HG03442 (cell line): Measurements from ENCODE around the gene POLN.
"Not testable (repeated sequence)": the region's sequence is repeated elsewhere in the genome, so short reads cannot be mapped to it uniquely, and the experiment has no call there.

ENCODE experiments used
- ATAC-seq: cut with Tn5 transposase; IDR thresholded peaks from one replicate; pipeline ENCODE4 v1.9.1; 2021; ENCODE audit warnings: mild to moderate bottlenecking, moderate library complexity; ENCODE audit not compliant: unreplicated experiment

Gene POLN

DNA sequence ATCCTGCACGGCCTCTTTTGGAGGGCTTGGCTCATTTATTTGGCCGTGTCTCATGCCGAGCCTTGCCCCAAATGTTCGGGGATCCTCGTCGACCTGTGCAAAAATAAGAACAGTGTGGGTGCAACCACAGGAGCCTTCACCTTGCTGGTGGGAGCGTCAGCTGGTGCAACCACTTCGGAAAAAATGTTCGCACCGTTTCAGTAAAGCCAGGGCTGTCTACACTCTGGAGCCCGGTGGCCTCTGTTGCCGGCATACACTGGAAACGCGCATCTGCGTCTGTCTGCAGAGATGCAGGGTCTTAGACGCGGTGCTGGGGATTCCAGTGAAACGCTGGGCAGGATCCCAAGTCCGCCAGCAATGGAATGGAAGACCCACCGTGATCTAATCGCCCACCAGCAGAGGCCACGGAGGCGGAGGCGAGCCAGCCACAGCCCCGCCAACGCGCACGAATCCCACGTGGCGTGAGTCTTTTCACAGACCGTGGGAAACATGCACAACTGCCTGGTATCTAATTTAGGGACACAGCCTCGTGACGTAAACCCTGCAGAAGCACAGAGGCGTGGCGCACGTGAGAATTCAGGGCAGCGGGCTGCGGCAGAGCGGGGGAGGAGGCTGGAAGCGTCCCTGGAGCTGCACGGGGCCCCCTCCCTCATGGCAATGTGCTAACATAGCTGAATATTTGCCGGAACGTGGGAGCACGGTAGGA, 33.8 kb upstream of the POLN start:
- no peak for ATAC-seq

DNA sequence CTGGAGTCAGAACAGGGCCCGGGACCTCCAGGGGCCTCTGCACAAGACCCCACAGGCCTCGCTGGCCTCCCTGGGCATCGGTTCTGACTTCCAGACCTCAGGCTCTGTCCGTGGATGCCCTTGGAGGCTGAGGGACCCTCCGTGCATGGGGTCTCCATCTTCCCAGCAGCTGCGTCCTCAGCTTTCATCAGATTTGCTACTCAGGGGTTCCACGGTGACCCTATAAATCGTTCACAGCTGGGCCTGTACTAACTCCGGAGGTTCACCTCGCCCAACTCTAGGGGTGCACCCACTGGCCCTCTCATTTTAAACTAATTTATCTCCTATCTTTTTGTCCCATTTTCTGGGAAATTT, 33.1 kb upstream of the POLN start:
- ATAC-seq, result not testable (repeated sequence)

DNA sequence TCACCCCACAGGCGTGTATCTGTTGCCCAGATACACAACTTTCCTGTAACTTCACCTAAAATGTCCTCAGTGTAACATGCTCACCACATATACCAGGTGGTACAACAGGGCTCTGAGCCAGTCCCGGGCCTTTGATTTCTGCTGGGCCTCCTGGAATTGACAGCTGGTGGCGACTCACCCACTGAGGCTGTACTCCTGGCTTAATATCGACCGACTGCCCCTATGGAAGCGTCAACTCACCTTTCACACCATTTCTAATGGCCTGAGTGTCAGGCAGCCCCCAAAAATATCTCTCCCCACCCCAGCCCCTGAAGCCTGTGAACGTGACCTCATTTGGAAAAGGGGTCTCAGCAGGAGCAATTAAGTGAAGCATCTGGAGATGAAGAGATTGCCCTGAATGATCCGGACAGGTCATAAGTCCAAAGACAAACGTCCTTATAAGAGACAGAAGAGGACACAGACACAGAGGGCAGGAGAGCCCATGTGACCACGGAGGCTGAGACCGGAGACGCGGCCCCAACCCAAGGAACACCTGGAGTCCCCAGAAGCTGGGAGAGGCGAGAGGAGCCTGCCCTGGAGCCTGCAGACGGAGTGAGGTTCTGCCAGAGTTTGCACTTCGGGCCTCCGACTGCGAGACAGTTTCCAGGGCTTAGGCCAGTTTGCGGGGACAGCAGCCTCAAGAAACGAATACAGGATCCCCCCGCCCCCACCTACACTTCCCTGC, 32.6 kb upstream of the POLN start:
- ATAC-seq, result no peak

DNA sequence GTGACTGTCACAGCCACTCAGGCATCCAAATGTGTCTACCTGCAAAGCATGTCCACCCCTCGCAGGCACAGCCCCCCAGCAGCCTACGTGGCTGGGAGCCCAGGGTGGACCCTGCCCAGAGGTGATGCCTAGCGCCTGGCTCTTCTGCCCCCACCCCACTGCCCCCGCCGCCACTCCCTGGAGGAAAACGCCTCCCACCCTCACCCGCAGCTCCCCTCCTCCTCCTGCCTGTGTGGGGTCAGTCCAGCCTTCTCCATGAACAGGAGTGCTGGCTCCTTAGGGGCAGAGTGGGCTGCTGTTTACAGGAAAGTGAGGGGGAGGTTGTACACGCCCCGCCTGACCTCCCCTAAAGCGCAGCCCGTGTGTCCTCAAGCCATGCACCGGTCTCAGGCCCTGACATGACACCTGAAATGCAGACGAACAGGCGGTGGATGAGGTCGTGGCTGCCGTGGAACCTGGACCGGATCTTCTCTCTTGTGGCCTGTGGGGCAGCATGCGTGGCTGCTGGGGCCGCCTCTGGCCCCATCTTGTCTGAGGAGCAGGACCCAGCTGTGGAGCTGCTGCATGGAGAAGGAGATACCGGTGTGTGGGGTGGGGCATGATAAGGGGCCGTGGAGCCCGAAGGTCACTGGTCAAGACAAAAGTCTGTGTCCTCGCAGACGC, 31.9 kb upstream of the POLN start:
- no peak for ATAC-seq

DNA sequence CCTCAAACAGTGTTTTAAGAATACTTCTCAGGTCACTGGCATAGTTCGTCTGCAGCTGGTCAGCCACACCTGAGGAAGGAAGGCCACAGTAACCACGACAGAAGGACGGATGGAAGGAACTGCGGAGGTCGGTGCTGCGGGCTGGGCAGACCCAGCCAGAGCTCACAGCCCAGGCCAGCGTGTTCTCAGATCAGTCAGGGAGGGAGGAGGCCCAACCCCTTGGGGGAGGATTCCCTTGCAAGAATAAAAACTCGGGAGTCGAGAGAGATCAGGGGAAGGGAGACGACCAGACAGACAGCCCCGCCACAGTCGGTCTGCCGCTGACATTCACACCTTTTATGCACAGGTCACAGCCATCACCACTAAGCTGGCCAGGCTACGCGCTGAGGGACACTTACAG, 31.3 kb upstream of the POLN start:
- no peak for ATAC-seq

DNA sequence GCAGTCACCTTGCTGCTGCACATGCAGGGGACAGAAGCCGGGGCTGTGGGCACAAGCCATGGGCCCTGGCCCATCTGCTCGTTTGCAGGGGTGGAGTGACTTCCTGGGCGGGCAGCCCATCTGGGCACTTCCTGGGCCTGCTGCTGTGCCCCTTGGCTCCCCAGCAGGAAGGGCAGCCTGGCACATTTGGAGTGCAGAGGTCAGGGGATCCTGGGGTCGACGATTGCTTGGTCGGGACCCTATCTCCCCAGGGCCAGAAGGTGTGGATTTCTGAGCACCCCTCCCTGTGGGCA, 30.9 kb upstream of the POLN start:
- ATAC-seq, result no peak

DNA sequence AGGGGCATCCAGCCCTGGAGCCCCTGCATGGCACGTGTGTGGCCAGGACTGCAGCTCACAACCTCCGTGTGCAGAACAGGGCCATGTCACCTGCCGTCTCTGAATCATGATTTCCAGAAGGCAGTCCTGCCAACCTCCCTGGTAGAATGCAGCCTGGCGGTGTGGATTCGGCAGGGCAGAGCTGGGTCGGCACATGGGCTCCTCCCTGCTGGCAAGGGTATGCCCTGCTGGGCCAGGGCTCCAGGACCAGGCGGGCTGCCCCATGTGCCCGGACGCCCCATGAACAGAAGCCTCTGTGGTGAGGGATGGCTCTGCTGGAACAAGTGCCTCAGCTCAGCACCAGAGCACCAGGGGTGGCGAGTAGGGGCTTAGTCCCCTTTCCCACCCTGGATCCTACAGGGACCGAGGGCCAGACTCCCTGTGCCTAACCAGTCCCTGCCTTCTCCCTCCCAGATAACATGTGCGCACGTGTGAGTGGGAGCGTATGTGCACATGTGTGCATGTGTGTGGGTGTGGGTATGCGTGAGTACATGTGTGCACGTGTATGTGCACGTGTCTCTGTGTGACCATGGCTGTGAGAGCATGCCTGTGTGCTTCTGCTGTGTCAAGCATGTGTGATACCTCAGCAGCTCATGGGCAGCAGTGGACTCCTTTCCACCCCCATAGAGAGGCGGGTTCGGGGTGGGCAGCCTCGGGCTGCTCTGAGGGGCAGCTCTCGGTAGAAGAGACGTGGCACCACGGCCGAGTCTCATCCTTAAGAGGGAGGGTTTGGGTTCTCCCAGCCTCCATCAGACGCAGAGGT, 30.3 kb upstream of the POLN start:
- no peak for ATAC-seq

DNA sequence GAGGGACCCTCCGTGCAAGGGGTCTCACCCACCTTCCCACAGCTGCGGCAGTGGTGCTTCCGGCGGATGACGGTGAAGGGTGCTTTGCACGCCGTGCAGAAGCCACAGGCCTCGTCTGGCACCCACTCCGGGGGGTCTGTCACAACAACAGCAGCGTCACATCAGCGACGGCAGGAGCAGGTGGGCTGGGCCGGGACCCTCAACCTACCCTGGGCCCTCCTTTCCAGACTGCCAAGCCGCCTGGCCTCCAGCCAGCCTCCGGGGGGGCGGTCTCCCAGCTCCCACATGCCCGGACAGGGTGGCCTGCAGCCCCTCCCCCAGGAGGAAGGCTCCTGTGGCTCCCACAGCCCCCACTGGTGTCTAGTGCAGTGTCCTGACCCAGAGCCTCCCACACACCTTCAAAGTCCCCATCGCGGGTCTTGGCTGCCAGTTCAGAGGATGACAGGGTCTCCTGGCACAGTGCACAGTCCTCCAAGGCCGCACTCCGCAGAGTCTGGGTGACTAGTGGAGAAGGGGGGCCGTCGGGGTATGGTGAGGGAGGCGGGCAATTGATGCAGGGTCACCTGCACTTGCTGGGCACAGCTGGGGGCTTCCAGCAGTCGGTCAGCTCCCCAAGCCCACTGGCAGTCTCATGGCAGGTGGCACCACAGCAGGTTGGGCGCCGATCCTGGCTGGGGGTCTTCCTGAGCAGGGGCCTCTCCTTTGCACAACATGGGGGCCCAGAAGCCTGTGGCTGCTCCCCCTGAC, 29.5 kb upstream of the POLN start:
- no peak for ATAC-seq

DNA sequence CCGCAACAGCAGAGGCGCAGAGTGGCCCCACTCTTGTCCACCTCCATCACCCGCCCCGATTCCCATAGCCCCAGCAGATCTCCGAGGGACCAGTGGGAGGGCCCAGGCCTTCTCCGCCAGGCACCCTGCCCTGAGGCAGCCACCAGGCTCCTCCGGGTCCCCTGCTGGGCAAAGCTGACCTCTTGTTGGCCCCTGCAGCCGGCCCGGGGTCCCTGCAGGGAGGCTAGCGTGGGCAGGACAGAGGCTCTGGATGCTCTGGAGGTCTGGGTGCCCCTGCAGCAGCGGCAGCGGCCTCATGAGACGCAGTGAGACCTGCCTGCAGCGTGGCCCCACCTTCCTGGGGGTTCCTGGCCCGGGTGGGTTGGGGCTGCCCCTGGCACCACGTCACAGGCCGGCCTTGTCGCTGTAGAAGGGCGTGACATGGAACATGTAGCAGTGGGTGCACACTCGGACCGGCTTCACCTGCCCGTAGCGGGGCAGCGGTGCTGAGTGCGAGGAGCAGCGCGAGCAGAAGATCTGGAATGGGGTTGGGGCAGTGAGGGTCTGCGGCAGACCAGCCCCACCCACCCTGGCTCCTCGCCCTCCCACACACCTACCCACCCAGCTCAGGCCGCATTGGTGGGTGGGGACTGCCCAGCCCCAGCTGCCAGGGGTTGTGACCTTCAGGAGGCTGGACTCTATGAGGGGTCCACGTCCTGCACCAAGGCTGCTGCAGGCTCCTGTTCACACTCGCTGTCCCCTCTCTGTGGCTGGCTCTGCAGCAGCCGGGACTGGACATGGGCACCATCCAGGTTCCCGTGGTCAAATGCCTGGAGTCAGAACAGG, 28.6 kb upstream of the POLN start:
- no peak for ATAC-seq

DNA sequence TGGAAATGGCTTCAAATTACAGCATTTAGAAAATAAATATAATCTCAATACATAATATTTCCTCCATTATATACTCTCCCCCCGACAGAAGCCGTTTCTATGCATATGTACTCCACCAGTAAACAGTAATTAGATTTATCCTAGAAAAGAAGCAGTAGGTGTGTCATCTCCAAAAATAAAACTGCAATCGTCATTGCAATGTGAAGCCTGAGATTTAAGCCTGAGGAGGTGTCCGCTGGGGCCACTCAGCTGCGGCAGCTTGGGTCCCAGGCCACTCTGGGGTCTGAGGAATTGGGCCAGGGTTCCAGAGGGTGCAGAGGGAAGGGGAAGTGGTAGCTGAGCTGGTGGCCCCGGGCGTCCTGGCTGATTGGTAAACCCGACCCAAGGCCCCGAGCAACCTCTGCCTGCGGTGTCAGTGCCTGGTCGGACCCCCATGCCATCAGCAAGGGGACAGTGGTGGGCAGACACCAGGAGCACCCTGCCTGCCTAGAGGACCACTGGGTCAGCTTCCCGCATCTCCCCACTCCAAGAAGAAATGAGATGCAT, 27.8 kb upstream of the POLN start:
- no peak for ATAC-seq

DNA sequence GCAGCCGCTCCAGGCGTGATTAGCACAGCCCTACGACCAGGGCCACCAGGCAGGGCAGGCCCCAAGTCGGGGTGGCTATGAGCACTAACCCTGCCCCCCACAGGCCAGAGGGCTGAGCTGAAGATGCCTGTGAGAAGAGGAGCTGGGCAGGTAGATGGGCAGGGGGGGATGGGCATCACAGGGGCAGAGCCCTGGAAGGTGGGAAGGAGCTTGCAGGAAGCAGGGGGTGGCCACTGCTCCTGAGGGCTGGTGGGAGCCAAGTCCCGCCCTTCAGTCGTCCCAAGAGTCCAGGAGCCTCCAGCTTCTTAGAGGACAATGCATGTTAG, 27.2 kb upstream of the POLN start:
- ATAC-seq, result no peak

DNA sequence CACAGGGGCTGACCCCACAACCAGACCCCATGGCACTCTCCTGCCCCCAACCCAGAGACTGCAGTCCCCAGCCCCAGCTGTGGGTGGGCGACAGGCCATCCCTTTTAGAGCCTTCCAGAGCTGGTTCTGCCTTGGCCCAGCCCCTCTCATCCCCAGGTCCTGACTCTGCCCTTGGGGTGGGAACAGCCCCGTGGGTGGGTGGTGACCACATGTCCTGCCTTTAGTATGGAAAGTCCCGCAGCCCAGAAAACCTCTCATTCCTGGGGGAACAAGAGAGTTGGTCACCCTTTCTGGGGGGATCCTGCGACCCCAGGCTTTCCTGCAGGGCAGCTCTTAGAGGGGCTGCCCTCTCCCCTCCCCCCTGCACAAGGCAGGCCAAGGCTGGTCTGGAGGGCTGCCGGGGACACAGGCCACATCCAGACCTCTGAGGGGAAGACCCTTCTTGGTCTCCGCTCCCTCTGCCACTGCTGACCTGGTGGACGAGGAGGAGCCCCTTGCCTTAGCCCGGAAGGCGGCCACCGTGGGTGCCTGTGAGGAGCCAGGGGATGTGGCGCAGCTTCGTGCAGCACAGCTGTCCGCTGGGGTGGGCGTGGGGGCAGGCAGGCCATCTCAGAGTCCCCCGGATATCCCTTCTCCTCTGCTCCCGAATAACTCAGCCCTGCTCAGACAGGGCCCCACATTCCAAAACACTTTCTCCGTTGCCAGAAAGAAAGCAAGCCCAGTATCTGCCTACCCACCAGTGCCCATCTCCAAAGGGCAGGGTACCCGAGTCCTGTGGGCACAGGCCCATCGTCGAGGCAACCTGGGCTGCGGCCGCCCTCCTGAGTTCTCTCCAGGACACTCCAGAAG, 26.7 kb upstream of the POLN start:
- no peak for ATAC-seq

DNA sequence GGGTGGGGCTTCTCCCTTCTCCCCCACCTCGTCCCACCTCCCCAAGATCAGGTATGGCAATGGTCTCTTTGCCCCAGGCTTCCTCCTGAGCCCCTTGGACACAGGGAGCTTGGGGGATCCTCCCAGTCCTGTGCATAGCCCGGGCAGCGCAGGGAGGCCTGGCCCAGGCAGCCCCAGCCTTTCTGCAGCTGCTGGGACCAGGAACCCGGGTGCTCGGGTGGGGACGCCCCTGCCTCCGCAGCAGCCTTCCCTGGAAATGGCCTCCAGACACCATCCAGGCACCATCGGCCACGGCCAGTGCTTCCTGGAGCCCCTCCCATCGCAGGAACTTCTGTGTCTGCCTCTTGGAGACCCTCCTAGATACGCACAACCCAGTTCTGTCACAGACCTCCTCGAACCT, 25.9 kb upstream of the POLN start:
- no peak for ATAC-seq

DNA sequence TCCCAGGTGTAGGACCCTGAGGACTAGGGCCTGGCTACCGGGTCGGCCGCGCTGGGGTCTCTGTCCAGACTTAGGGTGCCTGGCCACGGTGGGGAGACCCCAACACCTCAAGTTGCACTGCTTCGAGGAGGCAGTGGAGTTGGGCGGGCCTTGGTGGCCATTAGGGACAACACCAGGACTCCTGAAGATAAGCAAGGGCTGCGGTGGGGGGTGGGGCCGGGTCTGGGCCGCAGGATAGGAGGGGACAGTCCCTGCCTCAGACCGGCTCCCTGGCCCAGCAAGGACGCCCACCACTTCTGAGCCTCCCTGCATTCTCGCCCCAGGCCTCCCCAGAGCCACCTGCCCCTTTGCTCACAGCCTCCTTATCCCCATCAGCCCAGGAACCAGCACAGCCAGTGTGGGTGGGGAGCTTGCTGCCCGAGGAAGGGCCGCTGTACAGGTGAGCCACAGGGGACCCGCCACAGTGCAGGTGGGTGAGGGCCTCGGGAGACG, 25.4 kb upstream of the POLN start:
- no peak for ATAC-seq

DNA sequence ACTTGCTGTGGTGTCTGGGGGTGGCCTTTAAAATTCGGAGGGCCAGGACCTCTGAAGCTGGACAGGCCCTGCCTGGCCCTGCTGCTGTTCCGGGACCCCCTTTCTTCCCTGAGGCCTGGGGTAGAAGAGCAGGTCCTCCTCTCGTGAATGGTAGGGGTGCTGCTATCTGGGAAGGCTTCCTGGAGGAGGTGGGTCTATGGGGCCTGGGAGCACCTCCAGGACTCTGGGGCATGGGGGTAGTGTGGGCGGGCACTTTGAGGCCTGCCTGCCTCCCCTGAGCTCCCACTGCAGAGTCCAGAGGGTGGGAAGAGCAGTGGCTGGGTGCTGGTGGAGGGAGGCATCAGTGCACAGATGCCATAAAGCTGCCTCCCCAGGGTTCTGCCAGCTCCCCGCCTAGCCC, 24.9 kb upstream of the POLN start:
- no peak for ATAC-seq

DNA sequence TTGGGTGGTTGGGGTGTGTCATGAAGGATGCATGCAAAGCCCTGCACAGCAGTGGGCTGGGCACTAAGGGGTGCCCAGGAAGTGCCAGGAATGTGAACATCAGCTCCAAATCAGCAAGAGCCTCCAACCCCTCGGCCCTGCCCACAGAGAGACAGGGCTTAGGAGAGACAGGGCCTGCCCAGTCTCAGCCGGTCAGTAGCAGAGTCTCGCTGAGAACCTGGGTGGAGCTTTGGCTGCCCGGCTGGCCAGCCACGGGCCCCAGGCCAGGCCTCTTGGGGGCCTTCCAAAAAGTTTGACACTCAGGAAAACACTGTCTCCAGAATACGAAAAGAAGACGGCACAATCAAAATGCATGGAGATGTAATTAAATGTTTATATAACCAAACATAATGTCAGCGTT, 24.3 kb upstream of the POLN start:
- no peak for ATAC-seq

DNA sequence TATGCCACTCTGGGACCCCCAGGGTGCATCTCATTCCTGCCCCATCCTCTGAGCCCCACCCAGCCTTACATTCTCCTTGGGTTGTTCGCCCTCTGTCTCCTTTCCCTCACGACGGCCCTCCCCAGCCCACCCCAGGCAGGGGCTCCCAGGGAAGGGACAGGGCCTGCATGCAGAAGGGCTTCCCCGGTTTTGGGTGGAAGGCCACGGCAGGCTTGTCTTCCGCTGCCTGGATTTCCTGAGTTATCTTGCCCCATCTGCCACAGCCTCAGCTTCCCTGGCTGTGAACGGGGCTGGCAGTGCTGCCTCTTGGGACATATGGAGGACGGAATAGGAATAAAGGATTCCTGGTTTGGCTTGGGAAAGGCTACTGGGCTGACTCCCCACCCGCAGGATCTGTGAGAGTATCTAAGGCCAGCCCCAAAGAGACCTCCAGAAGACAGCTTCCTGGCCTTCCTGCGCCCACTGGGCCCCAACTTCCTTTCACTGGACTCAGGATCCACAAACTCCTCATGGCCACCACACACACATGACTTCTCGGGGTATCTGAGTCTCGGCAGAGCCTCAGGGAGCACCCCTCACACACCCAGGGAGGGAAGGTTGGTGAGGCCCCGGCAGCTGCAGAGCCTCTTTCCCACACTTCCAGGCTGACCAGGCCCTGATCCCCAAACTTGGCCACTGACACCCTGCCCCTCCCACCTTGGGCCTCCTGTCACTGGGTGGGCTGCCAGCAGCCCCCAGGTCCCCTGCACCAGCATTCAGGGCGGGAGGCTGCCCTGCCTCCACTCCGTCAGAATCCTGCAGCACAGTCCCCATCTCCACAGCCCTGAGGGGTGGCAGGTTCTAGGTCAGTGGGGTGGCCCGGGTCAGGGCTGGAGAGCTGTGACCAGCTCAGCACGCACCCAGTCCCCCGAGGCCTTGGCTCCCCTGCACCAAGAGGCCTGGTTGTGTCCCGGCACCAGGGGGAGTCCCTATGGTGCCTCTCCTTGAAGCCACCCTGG, 23.5 kb upstream of the POLN start:
- no peak for ATAC-seq
